Measurements from ENCODE around the gene ATP2B3.

Gene ATP2B3

DNA sequence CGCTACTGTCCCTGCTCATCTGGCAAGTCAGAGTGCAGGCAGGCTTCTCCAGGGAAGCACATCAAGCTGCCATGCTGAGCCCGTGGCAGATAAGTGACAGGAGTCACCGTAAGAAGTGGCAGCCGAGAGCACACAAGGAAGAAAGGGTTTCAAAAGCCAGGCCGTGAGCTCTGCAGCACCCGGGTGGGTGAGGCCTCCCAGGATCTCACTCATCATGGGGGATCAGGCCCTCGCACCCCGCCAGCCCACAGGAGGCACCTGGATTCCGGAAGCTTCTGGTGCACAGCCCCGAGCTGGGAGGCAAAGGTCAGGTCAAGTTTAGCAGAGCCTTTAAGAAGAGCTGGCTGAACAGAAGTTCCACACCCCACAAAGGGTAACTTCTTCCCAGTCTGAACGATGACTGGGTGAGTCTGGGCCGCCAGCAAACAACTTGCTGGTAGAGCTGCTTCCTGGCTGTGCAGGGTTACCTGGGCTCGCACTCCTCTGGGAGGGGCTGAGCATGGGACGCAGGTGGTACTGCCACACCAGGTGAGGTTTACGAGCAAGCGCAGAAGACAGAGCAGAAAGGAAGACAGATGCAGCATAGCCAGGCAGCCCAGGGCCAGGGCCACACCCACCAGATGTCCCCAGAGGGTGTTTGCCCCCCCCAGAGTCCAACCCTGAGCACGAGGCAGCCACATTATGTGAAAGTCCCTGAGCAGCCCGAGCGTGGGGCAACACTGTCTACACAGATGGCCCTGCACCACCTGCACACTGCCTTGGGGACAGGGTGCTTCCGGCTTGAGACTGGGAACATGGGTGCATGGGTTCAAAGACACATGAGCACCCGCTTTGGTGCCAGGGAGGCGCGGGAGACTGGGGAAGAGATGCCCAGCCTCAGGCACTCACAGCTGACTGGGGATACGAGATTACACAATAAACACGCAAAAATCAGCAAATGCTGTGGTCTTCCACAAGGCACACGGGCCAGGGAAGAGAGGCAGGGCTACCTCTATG is 73.8 kb downstream of the ATP2B3 start:
- Histone ChIP-seq H3K9ac (ENCODE audit: low read length) (no peak overlapping the region), H3K27ac (ENCODE audit: low read depth, low read length) (no peak overlapping the region), H3K36me3 (ENCODE audit: insufficient read depth, low read length) (peaks cover 20% of the 10 kb centered on the region), H3K27me3 (ENCODE audit: control insufficient read depth in 1 of 2, insufficient read depth in 2 of 2, low read length in 2 of 2) (peaks cover 0 to 20% of the 10 kb centered on the region in 2 donors), H3K4me1 (ENCODE audit: insufficient read depth, low read length) (no peaks in the 10 kb centered on the region), H3K9me3 (ENCODE audit: low read length) (no peaks in the 10 kb centered on the region), H3K4me3 (ENCODE audit: low read depth in 1 of 2, low read length in 2 of 2) (no peak overlapping the region)

DNA sequence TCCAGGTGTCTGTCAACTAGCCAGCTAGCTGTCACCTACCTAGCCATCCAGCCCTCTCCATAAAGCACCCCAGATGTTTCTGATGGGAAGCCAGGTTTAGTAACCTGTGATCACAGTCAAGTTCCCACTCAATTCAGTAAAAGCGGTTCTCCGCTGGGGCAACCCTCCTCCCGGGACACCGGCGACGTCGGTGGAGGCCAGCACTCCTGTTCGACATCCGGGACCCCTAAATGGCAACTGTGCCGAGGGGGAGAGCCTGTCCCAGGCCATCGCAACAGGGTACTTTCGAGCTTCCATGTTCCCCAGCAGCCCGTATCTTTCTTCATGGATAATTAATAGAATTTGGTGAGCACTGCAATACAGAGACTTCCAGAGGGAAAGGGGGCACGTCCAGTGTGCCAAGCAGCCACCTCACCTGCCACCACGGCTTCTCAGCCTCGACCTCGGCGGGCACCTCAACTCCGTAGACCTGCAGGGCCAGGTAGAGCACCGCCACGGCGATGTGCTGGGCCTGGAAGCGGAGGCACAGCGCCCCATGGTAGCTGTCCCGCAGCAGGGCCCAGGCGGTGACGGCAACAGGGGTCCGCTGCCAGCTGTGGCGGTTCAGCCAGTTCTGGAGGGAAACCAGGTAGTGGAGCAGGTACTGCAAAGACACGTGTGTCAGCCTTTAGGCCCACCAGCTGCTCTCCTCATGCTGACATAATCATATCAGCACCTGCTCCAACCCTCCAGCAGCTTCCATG is 74.8 kb downstream of the ATP2B3 start:
- Histone ChIP-seq H3K27ac (ENCODE audit: low read depth, low read length) (no peak overlapping the region), H3K27me3 (ENCODE audit: control insufficient read depth in 1 of 2, insufficient read depth in 2 of 2, low read length in 2 of 2) (peaks cover 0 to 20% of the 10 kb centered on the region in 2 donors), H3K9ac (ENCODE audit: low read length) (no peak overlapping the region), H3K4me3 (ENCODE audit: low read depth in 1 of 2, low read length in 2 of 2) (no peak overlapping the region), H3K4me1 (ENCODE audit: insufficient read depth, low read length) (no peaks in the 10 kb centered on the region), H3K36me3 (ENCODE audit: insufficient read depth, low read length) (peaks cover 16% of the 10 kb centered on the region), H3K9me3 (ENCODE audit: low read length) (no peaks in the 10 kb centered on the region)

DNA sequence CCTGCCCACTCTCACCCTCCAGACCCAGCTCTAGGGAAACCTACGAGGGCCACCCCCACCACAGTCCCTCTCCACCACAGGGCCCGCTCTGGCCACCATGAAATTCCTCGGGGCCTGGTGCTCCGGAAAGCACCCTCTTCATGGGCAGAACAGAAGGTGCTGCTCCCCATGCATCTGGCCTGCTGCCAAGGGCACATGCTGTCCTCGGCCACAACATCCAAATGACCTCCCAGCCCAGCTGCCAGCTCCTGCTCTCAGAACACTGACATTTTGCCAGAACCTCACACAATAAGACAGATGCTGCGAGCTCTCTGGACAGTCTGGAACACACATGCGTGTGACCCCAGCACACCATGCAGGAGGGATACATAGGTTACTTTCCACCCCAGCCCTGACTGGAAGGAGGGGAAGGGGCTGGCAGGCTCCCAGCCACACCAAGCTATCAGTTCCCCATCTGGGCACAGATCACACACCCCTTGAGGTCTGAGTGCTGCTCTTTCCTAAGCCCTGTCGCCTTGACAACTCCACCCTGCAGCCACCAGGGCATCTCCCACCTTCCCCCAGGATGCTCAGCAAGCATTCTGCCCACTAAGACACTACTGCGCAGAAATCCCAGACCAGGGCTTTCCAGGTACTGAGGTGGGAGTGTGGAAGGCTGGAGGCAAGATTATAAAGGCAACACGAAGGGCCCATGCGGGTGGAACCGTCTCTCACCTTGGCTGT is 75.7 kb downstream of the ATP2B3 start:
- Histone ChIP-seq H3K4me1 (ENCODE audit: insufficient read depth, low read length) (peaks cover 5% of the 10 kb centered on the region), H3K36me3 (ENCODE audit: insufficient read depth, low read length) (peaks cover 9% of the 10 kb centered on the region), H3K9ac (ENCODE audit: low read length) (no peak overlapping the region), H3K27me3 (ENCODE audit: control insufficient read depth in 1 of 2, insufficient read depth in 2 of 2, low read length in 2 of 2) (peaks cover 0 to 20% of the 10 kb centered on the region in 2 donors), H3K4me3 (ENCODE audit: low read depth in 1 of 2, low read length in 2 of 2) (no peak overlapping the region), H3K27ac (ENCODE audit: low read depth, low read length) (no peak overlapping the region), H3K9me3 (ENCODE audit: low read length) (no peaks in the 10 kb centered on the region)

DNA sequence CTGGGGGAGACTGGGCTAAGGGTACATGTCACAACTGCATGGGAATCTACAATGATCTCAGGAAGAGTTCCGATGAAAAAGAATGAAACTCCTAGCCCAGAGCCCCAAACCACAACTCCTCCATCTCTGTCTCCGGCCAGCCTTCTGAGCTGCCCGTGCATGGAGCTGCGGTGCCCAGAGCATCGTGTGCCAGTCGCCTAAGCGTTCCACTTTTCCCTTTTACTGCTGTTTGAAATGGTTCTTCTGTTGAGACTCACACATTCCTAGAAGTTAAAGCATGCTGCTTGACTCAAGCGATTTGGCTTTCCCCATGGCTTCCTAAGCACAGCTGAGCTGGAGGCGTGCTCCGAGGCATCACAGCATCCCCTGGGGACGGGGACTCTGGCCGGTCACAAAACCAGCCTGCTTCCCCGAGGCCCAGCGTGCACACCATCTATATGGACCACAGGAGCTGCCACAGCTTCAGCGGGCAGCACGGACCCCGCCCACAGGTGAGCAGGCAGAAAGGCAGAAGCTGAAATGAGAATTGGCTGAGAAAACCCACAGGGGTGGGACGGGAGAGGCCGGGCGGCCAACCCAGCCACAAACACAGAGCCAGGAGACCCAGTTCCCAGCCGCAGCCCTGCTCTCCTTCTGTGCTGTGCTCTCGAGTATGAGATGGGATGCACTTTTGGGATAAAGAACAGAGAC is 76.5 kb downstream of the ATP2B3 start:
- no peak overlapping the region for H3K27ac ChIP-seq (ENCODE audit: low read depth, low read length)
- no peak overlapping the region for H3K9ac ChIP-seq (ENCODE audit: low read length)
- no peaks in the 10 kb centered on the region for H3K9me3 ChIP-seq (ENCODE audit: low read length)
- peaks cover 0 to 20% of the 10 kb centered on the region in 2 donors for H3K27me3 ChIP-seq (ENCODE audit: control insufficient read depth in 1 of 2, insufficient read depth in 2 of 2, low read length in 2 of 2)
- H3K4me1 ChIP-seq (ENCODE audit: insufficient read depth, low read length) = peaks cover 6% of the 10 kb centered on the region
- no peak overlapping the region for H3K4me3 ChIP-seq (ENCODE audit: low read depth in 1 of 2, low read length in 2 of 2)
- H3K36me3 ChIP-seq (ENCODE audit: insufficient read depth, low read length) = peaks cover 9% of the 10 kb centered on the region

DNA sequence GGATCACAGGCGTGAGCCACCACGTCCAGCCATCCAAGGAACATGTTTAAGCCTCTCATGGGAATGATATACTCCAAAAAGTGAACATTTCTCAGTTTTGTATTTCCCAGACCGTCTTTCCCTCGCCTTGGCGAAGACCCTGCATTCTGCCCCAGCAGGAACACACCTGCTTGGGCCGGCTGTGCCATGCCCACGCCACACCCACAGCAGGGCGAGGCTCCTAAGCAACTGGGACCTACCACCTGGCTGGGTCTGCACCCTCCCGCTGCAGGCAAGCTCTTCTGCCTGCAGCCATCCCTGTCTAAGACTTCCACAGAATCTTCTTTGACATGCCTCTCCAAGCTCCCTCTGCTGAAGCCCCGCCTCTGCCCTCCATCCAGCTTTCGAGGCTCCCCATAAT is 77.9 kb downstream of the ATP2B3 start:
- H3K4me1 ChIP-seq (ENCODE audit: insufficient read depth, low read length) = peaks cover 14% of the 10 kb centered on the region
- no peaks in the 10 kb centered on the region for H3K9me3 ChIP-seq (ENCODE audit: low read length)
- H3K36me3 ChIP-seq (ENCODE audit: insufficient read depth, low read length) = peaks cover 9% of the 10 kb centered on the region
- H3K9ac ChIP-seq (ENCODE audit: low read length) = no peak overlapping the region
- H3K27me3 ChIP-seq (ENCODE audit: control insufficient read depth in 1 of 2, insufficient read depth in 2 of 2, low read length in 2 of 2) = peaks cover 0 to 20% of the 10 kb centered on the region in 2 donors
- H3K4me3 ChIP-seq (ENCODE audit: low read depth in 1 of 2, low read length in 2 of 2) = no peak overlapping the region
- no peak overlapping the region for H3K27ac ChIP-seq (ENCODE audit: low read depth, low read length)

DNA sequence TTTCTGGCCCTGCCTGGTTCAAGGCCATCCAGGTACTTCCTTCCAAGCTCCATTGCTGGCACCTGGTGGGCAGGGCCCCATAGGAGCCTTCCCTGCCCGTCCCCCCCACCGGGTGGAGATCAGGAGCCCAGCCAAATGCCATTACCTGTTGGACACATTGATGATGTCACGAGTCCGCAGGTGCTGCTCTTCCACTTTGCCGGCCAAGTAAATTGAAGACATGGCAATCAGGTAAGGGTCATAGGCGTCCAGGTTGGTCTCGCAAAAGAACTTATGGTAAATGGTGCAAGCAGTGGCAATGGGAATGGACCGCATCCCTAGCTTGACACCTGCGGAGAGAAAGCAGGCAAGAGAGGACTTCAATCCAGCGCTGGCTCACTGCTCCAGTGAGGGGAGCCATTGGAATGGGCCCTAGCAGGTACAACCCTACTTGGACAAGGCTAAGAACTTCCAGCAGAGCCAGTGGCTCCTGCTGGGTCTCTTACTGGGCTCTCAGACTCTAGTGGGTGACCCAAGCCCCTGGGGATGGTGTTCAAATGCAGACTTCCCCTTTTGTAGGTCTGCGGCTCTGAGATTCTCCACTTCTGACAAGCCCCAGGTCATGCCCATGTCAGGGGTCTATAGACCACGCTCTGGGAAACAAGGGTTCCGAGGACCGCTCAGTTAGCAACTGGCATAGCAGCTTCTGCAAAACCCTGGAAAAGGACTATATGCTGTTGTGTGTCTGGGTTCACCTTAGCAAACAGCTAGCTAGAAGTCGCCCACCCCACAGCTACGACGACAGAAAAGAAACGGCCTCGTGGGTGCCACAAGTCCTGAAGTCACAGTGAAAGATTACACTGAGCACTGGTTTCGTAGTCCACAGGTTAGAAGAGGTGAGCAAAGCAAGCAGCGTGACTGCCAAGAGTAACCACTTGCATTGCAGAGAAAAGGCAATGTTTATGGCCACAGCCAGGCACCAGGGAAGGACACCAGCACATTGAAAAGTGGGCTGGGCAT is 78.7 kb downstream of the ATP2B3 start:
- Histone ChIP-seq H3K27ac (ENCODE audit: low read depth, low read length) (no peak overlapping the region), H3K36me3 (ENCODE audit: insufficient read depth, low read length) (peaks cover 9% of the 10 kb centered on the region), H3K4me3 (ENCODE audit: low read depth in 1 of 2, low read length in 2 of 2) (no peak overlapping the region), H3K27me3 (ENCODE audit: control insufficient read depth in 1 of 2, insufficient read depth in 2 of 2, low read length in 2 of 2) (peaks cover 0 to 20% of the 10 kb centered on the region in 2 donors), H3K4me1 (ENCODE audit: insufficient read depth, low read length) (peaks cover 17% of the 10 kb centered on the region), H3K9ac (ENCODE audit: low read length) (no peak overlapping the region), H3K9me3 (ENCODE audit: low read length) (no peaks in the 10 kb centered on the region)

DNA sequence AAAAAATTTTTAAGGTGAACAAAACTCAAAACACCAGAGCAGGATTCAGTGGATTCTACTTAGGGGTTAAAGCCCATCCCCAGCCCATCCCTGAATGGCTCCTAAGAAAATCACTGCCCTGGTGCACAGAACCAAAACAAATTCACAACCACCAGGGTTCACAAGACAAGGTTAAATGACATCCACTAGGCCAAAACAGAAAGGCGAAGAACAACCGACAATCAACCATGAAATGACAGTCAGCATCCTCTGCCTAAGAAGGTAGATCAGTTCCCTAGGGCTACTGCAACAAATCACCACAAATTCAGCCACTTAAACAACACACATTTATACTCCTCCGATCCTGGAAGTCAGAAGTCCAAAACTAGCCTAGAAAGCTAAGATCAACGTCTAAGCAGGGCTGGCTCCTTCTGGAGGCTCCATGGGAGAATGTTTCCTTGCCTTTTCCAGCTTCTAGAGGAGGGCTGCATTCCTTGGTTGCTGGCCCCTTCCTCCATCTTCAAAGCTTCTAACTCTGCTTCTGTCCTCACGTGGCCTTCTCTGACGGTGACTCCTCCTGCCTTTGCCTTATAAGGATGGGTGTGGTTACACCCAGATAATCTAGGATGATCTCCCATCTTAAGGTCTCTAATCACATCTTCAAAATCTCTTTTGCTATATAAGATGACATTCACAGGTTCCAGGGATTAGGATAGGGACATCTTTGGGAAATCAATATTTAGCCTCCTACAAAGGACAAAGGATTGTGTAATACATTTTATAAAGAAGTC is 79.7 kb downstream of the ATP2B3 start:
- no peaks in the 10 kb centered on the region for H3K9me3 ChIP-seq (ENCODE audit: low read length)
- peaks cover 0 to 20% of the 10 kb centered on the region in 2 donors for H3K27me3 ChIP-seq (ENCODE audit: control insufficient read depth in 1 of 2, insufficient read depth in 2 of 2, low read length in 2 of 2)
- no peak overlapping the region for H3K4me3 ChIP-seq (ENCODE audit: low read depth in 1 of 2, low read length in 2 of 2)
- no peak overlapping the region for H3K9ac ChIP-seq (ENCODE audit: low read length)
- peaks cover 17% of the 10 kb centered on the region for H3K4me1 ChIP-seq (ENCODE audit: insufficient read depth, low read length)
- peaks cover 9% of the 10 kb centered on the region for H3K36me3 ChIP-seq (ENCODE audit: insufficient read depth, low read length)
- no peak overlapping the region for H3K27ac ChIP-seq (ENCODE audit: low read depth, low read length)

DNA sequence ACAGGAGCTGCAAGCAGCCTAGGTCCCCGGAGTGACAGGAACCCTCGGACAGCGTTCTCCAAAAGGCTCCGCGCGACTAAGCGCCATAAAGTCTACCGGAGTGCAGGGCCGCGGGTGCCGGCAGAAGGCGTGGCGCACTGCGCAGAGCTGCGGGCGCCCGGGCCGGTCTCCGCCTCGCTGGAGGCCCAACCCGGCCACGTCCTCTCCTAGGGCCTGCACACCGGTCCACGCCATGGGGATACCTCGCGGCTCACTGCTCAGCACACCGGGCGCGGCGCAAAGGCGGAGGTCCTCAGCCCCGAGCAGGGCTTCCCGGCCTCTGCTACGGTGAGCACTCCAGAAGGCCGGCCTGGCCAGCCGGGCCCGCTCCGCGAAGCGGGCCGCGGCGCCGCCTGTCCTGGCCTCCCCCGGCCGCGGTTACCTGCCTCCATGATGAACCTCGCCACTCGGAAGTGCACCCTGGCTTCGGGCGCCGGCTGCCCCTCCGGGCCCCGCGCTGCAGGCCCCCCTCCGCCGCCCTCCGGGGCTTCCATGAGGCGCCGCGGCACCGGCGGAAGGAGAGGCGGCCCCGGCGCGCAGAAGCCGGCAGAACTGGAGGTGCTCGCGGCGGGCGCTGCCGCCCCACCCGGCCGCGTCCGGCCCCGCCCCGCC is 81.2 kb downstream of the ATP2B3 start, which contains the start of gene CCNQ:
Gene CCNQ (minus strand): TSS at position 599 of the 651 bp plus-strand sequence. CDS start 66 bp downstream, at position 533.
- peak within 1 kb of the TSS; percentile 54 to 60 for H3K4me3 ChIP-seq (ENCODE audit: low read depth in 1 of 2, low read length in 2 of 2)
- peak within 1 kb of the TSS; percentile 46 for H3K9ac ChIP-seq (ENCODE audit: low read length)
- no peaks in the 10 kb centered on the region for H3K9me3 ChIP-seq (ENCODE audit: low read length)
- peaks cover 9% of the 10 kb centered on the region for H3K36me3 ChIP-seq (ENCODE audit: insufficient read depth, low read length)
- H3K27me3 ChIP-seq (ENCODE audit: control insufficient read depth in 1 of 2, insufficient read depth in 2 of 2, low read length in 2 of 2) = peaks cover 0 to 13% of the 10 kb centered on the region in 2 donors
- peak within 1 kb of the TSS; percentile 30 for H3K27ac ChIP-seq (ENCODE audit: low read depth, low read length)
- peaks cover 17% of the 10 kb centered on the region for H3K4me1 ChIP-seq (ENCODE audit: insufficient read depth, low read length)

All from muscle layer of colon (tissue), 2 donors.